Measurements from ENCODE around the gene PHF21A. TPM values are rescaled to one million over a fixed set of nuclear protein-coding genes. Genes with fewer than 3 reads are reported as not detected.

PHF21A gene
- total and polyA plus RNA-seq, 2 of the 8 experiments (the other 6 are each of a cell fraction or from before 2014, with no cell fraction given), result 17.6 to 40.3 TPM

DNA sequence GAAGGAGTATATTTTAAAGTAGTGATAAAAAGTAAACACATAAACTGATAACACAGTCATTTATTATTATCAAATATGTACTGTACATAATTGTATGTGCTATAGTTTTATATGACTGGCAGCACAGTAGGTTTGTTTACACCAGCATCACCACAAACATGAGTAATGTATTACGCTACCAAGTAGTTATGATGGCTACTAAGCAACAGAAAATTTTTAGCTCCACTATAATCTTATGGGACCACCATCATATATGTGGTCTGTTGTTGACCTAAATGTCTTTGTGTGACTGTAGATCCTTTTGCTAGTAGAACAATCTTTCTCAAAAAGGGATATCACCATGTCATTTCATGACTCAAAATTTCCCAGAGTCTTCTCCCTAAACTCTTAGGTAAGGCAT lies 105.3 kb downstream of the PHF21A start:
- H4K8ac ChIP-seq (ENCODE audit: extremely low read depth, insufficient read depth, low read length), result no peak overlapping the region
- H3K9me3 ChIP-seq (ENCODE audit: insufficient read depth in 2 of 2, low read depth in 1 of 2, low read length in 1 of 2), result no peaks in the 10 kb centered on the region; a peak in 1 of 4 replicates
- no peak for TF ChIP-seq SUZ12 (IDR thresholded peaks at IDR 0.05; ENCODE audit: low read length)
- no peak for TF ChIP-seq BACH1 (IDR thresholded peaks at IDR 0.05; ENCODE audit: low read length)
- no peak for TF ChIP-seq ZNF274 (IDR thresholded peaks at IDR 0.05; ENCODE audit: borderline replicate concordance, extremely low read depth, low read length)
- TF ChIP-seq TBP (IDR thresholded peaks at IDR 0.05; ENCODE audit: low read depth, low read length), result no peak
- no peak for TF ChIP-seq EZH2 (IDR thresholded peaks at IDR 0.05; ENCODE audit: low read depth, low read length, severe bottlenecking)
- no peak for TF ChIP-seq TCF12 (IDR thresholded peaks at IDR 0.05; ENCODE audit: low read depth, low read length)
- TF ChIP-seq CBX8 (IDR thresholded peaks at IDR 0.05; ENCODE audit: borderline replicate concordance, low read depth, low read length), result no peak
- no peak for TF ChIP-seq SIN3A (conservative IDR thresholded peaks at IDR 0.05 in 1 of 2, IDR thresholded peaks at IDR 0.05 in 1 of 2; ENCODE audit: low read depth in 1 of 2, low read length in 2 of 2)
- no peak for TF ChIP-seq EP300 (IDR thresholded peaks at IDR 0.05; ENCODE audit: borderline replicate concordance in 1 of 2, low read depth in 2 of 2, low read length in 2 of 2)
- ChIA-PET CTCF (ENCODE audit: partially characterized antibody) (interaction anchor here (0.6 to 2.3 kb wide), 5 partner anchors 9 to 101 kb away, joined by 3 to 8 read pairs (median 3); no protein-coding TSS in a partner anchor), POLR2A (ENCODE audit: partially characterized antibody) (interaction anchor here (1.5 kb wide), 1 partner anchor 36 kb away, joined by 3 read pairs; no protein-coding TSS in a partner anchor)
- WGBS, 2 experiments (ENCODE audit: extremely low coverage in 1 of 2, insufficient coverage in 1 of 2, insufficient read length in 1 of 2, insufficient replicate concordance in 2 of 2, low coverage in 1 of 2, low lambda C conversion rate in 2 of 2, missing lambda C conversion rate in 1 of 2), result 91% methylated on average over 1 of the region's 1 CpG; no CpG with 5 or more reads in 1 of the 2 experiments
- no peak overlapping the region for H3K9ac ChIP-seq (replicated peaks in 1 of 4; ENCODE audit: extremely low read depth in 1 of 4, low read depth in 3 of 4, low read length in 3 of 4)
- no peak overlapping the region for H3K18ac ChIP-seq (ENCODE audit: extremely low read depth, low read length)
- H3K27ac ChIP-seq (ENCODE audit: low read depth, low read length), result no peak overlapping the region
- no peak overlapping the region for H3K4me3 ChIP-seq (ENCODE audit: extremely low read depth in 1 of 4, insufficient read depth in 2 of 4, low read depth in 3 of 4, low read length in 4 of 4)
- no peak overlapping the region for H3K4ac ChIP-seq (replicated peaks; ENCODE audit: insufficient read length, low read depth, low read length)
- FAIRE-seq (no peak), DNase-seq (ENCODE audit: low read depth in 1 of 2, low spot score in 2 of 2) (no peak)
- H3K4me2 ChIP-seq (ENCODE audit: insufficient read depth in 1 of 2, low read depth in 2 of 2, low read length in 2 of 2), result no peak overlapping the region
- H3K4me1 ChIP-seq (replicated peaks in 1 of 4; ENCODE audit: control insufficient read depth in 3 of 4, insufficient read depth in 4 of 4, low read length in 3 of 4), result peaks cover 0 to 11% (median 3%) of the 10 kb centered on the region in 4 experiments; a peak in 2 of 7 replicates
- no peak overlapping the region for H2BK12ac ChIP-seq (ENCODE audit: low read depth, low read length)
- no peaks in the 10 kb centered on the region for H4K20me1 ChIP-seq (replicated peaks in 1 of 2; ENCODE audit: control insufficient read depth in 1 of 2, insufficient read depth in 2 of 2, low read length in 2 of 2)
- H3K14ac ChIP-seq (ENCODE audit: insufficient read length), result no peak overlapping the region
- H3K23me2 ChIP-seq (ENCODE audit: low read depth, low read length), result no peaks in the 10 kb centered on the region; the same call in 1 of the 2 replicates
- H3K36me3 ChIP-seq (ENCODE audit: control insufficient read depth in 2 of 4, insufficient read depth in 4 of 4, low read length in 3 of 4), result no peaks in the 10 kb centered on the region
- no peak overlapping the region for H2BK15ac ChIP-seq (ENCODE audit: low read length)
- H3K79me1 ChIP-seq (ENCODE audit: low read depth, low read length), result no peaks in the 10 kb centered on the region
- H2AFZ ChIP-seq (ENCODE audit: low read length), result no peak overlapping the region
- no peak overlapping the region for H4K5ac ChIP-seq (ENCODE audit: insufficient read length, low read depth, low read length)
- H2BK20ac ChIP-seq (ENCODE audit: low read length), result no peak overlapping the region
- H3K23ac ChIP-seq (ENCODE audit: insufficient read length), result no peak overlapping the region
- H2BK120ac ChIP-seq (replicated peaks; ENCODE audit: low read depth, low read length), result no peak overlapping the region
- no peak overlapping the region for H2AK5ac ChIP-seq (ENCODE audit: low read depth, low read length)
- no peaks in the 10 kb centered on the region for H3K27me3 ChIP-seq (replicated peaks in 1 of 4; ENCODE audit: control insufficient read depth in 3 of 4, extremely low read depth in 1 of 4, insufficient read depth in 3 of 4, low read length in 3 of 4)
- peaks cover 0 to 10% of the 10 kb centered on the region in 2 experiments; a peak in 2 of 4 replicates for H3K79me2 ChIP-seq (ENCODE audit: control insufficient read depth in 1 of 2, insufficient read depth in 2 of 2, low read length in 2 of 2)
- no peak overlapping the region for H3K56ac ChIP-seq (replicated peaks; ENCODE audit: insufficient read length, low read depth, low read length)
- H4K91ac ChIP-seq (replicated peaks; ENCODE audit: insufficient read length, low read length), result no peak overlapping the region
- H2BK5ac ChIP-seq (ENCODE audit: low read depth, low read length), result no peak overlapping the region
